ENCODE measurements around the gene BARHL1.

GRCh38 chr9:132590318-132591182 is 8.1 kb downstream of the BARHL1 start:
- no peak for TF ChIP-seq POGK (CRISPR knock-in tag; conservative IDR thresholded peaks at IDR 0.05)
- no peak for TF ChIP-seq MEIS1 (CRISPR knock-in tag; IDR thresholded peaks at IDR 0.05; ENCODE audit: borderline replicate concordance)
- TF ChIP-seq DR1 (CRISPR knock-in tag; IDR thresholded peaks at IDR 0.05), result no peak
- TF ChIP-seq RXRA (CRISPR knock-in tag; IDR thresholded peaks at IDR 0.05), result no peak
- TF ChIP-seq, protein P1, sequence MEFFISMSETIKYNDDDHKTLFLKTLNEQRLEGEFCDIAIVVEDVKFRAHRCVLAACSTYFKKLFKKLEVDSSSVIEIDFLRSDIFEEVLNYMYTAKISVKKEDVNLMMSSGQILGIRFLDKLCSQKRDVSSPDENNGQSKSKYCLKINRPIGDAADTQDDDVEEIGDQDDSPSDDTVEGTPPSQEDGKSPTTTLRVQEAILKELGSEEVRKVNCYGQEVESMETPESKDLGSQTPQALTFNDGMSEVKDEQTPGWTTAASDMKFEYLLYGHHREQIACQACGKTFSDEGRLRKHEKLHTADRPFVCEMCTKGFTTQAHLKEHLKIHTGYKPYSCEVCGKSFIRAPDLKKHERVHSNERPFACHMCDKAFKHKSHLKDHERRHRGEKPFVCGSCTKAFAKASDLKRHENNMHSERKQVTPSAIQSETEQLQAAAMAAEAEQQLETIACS (CRISPR knock-in tag; IDR thresholded peaks at IDR 0.05), result no peak
- TF ChIP-seq, protein P2, sequence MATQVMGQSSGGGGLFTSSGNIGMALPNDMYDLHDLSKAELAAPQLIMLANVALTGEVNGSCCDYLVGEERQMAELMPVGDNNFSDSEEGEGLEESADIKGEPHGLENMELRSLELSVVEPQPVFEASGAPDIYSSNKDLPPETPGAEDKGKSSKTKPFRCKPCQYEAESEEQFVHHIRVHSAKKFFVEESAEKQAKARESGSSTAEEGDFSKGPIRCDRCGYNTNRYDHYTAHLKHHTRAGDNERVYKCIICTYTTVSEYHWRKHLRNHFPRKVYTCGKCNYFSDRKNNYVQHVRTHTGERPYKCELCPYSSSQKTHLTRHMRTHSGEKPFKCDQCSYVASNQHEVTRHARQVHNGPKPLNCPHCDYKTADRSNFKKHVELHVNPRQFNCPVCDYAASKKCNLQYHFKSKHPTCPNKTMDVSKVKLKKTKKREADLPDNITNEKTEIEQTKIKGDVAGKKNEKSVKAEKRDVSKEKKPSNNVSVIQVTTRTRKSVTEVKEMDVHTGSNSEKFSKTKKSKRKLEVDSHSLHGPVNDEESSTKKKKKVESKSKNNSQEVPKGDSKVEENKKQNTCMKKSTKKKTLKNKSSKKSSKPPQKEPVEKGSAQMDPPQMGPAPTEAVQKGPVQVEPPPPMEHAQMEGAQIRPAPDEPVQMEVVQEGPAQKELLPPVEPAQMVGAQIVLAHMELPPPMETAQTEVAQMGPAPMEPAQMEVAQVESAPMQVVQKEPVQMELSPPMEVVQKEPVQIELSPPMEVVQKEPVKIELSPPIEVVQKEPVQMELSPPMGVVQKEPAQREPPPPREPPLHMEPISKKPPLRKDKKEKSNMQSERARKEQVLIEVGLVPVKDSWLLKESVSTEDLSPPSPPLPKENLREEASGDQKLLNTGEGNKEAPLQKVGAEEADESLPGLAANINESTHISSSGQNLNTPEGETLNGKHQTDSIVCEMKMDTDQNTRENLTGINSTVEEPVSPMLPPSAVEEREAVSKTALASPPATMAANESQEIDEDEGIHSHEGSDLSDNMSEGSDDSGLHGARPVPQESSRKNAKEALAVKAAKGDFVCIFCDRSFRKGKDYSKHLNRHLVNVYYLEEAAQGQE (IDR thresholded peaks at IDR 0.05; ENCODE audit: borderline replicate concordance in 1 of 2, low read depth in 1 of 2, low read length in 2 of 2), result no peak
- TF ChIP-seq, protein P3, sequence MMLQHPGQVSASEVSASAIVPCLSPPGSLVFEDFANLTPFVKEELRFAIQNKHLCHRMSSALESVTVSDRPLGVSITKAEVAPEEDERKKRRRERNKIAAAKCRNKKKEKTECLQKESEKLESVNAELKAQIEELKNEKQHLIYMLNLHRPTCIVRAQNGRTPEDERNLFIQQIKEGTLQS (CRISPR knock-in tag; IDR thresholded peaks at IDR 0.05), result no peak
- no peak for TF ChIP-seq CEBPB (IDR thresholded peaks at IDR 0.05; ENCODE audit: borderline replicate concordance, low read depth, low read length)

Data from HepG2 (cell line).